NCI-H2227 treated with DMSO at 0.1 percent for 48 hours (cell line): ENCODE measurements around the gene RGL1.
A peak's percentile ranks its signal among the peaks of the same experiment; 100 is the strongest.

Experiments
- DNase-seq: peaks from one replicate; lab custom pipeline; 2025; lab: John Stamatoyannopoulos, UW

RGL1 gene

GRCh38 chr1:183821889-183822611, 17.1 kb downstream of the RGL1 start:
- DNase-seq = no peak

- DNase-seq = no peak
These were observed 19.4 kb downstream of the RGL1 start for GRCh38 chr1:183824291-183824690.

DNA sequence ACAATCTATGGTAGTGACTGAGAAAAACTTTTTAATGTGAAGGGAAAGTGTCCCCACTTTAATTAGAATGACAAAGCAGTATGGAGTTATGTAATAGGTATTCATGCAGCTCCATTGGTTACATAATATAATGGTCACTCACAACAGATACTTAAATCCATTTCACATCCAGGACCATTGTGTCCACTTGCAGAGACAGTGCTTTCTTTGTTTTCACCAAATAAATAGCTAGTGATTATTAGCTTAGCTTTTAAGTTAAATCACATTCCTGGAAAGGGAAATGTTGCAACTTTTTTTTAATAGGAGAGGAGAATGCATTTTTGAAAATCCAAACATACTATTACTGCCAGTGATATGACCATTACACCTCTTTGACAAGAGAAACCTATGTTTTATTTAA, 22.9 kb downstream of the RGL1 start:
- DNase-seq = no peak

DNA sequence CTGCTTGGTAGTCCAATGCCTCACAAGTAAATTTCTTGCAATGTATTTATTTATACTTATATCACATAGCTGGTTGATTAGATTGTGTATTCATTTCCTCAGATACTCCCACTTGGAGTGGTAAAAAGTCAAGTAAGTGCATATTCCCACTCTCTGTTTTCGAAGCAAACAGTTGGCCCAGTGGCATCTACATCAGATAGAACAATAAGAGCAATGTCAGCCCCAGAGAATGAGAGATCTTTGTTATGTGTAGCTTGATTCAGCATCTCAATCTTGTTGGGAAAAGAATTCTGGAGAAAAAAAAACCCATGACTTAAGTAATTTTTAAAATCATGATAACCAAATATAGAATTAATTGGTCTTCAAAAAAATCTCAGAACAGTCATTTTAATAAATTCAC, 25.5 kb downstream of the RGL1 start:
- no peak for DNase-seq

- DNase-seq = no peak
These were observed 26.4 kb downstream of the RGL1 start for GRCh38 chr1:183831311-183831710.

- DNase-seq = no peak
These were observed 27.5 kb downstream of the RGL1 start for GRCh38 chr1:183832459-183832858.

- DNase-seq = no peak
These were observed 29.6 kb downstream of the RGL1 start for GRCh38 chr1:183834568-183834967.

DNA sequence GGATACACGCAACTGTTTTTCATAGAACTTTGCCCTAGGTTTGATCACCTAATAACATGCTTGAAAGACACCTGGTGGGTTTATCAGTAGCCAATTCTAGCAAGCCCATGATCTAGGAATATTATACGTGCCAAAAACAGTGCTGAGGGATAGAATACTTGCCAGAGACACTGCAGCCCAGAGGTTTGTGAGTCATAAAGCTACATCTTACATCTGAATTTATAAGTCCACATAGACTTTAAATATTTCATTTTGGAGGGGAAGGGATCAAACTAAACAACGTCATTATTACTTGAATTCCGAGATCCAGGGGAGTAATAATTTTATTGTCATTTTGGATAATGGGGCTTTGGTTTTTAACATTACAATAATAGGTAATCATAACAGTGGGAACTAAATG, 31.7 kb downstream of the RGL1 start:
- no peak for DNase-seq

- DNase-seq = no peak
These were observed 32.1 kb downstream of the RGL1 start for GRCh38 chr1:183837062-183837461.

DNA sequence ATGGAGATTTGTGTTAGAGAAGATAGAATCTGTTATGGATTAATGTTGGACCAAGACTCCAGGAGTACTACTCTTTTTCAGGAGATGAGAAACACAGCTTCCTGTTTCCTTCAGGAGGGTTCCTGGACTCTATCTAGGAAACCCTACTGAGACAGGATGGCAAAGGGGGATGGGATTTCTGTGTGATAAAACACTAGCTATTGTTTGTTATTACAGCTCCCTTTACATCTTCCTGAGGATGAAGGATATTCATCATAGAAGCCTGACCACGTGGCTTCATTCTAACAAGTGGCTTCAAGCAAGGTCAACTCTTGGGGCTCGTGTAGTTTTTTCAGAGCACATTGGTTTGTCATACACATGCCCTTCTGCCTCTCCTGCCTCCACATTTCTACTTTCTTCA, 33.3 kb downstream of the RGL1 start:
- no peak for DNase-seq

DNA sequence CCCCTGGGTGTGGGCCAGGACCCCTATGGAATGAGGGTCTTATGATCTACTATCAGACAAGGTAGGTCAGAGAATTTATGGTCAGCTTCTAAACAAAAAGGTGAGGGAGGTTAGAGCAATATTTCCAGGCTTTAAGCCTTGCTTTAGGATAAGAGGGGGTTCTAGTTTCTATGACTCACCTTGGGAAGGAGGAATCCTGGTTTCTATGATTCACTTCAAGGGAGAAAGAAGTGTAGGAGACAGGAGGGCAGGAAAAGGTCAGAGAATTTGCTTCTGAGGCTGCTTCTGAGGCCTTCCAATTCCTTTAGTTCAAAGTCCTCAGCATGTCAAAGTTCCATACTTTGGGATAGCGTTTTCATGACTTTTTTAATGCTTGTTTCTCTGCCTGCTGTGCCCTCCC, 35.2 kb downstream of the RGL1 start:
- no peak for DNase-seq

GRCh38 chr1:183841550-183841949, 36.6 kb downstream of the RGL1 start:
- DNase-seq = no peak

DNA sequence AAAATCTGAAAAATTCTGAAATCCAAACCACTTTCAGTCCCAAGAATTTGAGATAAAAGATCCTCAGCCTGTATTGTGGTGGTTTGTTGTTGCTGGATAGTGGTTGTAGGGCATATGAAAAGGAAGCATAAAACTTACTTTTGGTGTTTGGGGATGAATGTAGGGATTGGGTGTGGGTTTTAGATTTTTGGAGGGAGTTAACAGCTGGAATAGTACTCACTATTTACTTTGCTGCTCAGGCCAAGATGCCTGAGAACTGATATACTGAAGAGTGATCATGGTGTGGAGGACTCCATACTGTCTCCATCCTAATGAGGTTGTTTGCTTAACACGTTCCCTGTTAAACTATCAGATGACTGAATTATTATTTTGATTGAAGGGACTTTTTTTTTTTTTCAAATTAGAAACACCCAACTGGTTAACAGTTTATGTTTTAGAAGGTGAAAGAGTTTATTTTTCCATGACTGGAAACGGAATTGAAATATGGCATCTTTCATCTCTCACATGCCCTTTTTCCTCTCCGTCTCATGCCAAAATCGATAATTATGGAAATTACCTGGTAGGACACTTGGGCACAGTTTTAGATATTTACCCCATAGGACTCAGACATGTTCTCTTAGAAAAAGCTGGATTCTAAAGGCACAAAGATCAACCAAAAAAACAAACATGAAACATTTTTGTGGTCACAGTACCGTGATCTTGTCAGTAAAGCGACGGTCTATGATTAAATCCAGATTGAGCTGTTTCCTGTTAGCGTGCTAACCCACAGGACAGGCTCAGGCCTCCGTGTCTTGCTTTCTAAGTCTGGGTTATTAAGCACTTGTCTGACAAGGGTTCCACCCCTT, 37.3 kb downstream of the RGL1 start:
- DNase-seq = peak; percentile 19

GRCh38 chr1:183842795-183843144, 37.9 kb downstream of the RGL1 start:
- DNase-seq = no peak

DNA sequence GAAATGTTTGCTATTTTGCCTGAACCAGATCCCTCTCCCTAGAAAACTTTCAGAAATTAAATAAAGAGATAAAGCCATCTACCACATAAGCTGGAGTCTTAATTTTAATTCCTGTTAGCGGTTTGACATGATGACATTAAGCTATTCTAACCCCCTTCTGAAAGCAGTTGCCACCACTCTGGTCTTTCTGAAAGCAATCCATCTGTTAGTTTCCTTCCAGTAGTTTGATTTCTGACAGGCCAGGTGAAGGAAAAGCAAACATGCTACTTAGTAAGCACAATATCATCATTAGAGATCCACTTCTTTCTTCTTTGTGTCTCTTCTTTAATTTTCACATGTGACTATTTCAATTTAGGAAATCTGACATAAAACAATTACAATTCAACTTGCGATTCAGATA, 39.9 kb downstream of the RGL1 start:
- no peak for DNase-seq

DNA sequence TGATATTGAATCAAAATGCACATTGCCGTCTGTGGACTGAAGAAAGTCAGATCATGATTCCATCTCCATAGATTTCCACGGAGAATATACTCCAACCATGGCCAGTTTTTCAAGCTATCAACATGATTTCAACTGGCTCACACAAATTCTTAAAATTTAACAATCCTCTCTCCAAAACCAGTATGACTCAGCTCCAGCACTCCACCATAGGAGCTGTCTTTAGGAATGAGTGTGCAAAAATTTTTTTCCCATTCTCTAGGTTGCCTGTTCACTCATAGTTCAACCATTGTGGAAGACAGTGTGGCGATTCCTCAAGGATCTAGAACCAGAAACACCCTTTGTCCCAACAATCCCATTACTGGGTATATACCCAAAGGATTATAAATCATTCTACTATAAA, 40.8 kb downstream of the RGL1 start:
- DNase-seq = no peak

DNA sequence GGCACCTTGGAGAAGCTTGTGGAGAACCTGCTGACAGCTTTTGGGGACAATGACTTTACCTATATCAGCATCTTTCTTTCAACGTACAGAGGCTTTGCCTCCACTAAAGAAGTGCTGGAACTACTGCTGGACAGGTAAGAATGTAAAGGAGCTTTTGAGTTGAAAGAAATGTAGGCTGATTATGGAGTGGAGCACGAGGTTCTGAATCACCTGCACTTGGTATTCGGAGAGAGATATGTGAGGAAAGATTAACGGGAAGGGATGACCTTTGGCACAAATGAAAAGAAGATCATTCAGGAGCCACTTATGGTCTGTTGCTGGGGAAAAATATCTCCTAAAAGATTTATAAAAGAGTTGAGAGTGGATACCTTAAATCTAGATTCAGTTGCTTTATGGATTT, 42.7 kb downstream of the RGL1 start:
- DNase-seq = no peak

- DNase-seq = no peak
These were observed 45.9 kb downstream of the RGL1 start for GRCh38 chr1:183850852-183851251.

- no peak for DNase-seq
These were observed 54.2 kb downstream of the RGL1 start for GRCh38 chr1:183859119-183859518.

- DNase-seq = no peak
These were observed 54.9 kb downstream of the RGL1 start for GRCh38 chr1:183859831-183860230.

GRCh38 chr1:183862967-183863366, 58.0 kb downstream of the RGL1 start:
- DNase-seq = no peak

- DNase-seq = no peak
These were observed 58.9 kb downstream of the RGL1 start for GRCh38 chr1:183863852-183864251.

GRCh38 chr1:183864611-183865010, 59.7 kb downstream of the RGL1 start:
- no peak for DNase-seq

- no peak for DNase-seq
These were observed 64.3 kb downstream of the RGL1 start for GRCh38 chr1:183869230-183869629.
